ENCODE data around the gene CUL1.
A peak's percentile ranks its signal among the peaks of the same experiment; 100 is the strongest.
"Not testable (repeated sequence)": the region's sequence is repeated elsewhere in the genome, so short reads cannot be mapped to it uniquely, and the experiment has no call there.

CUL1 gene

GRCh38 chr7:148699024-148699781 is 500 bp downstream of the CUL1 start:
- peak; percentile 70 for DNase-seq (ENCODE audit: low spot score)
- in situ Hi-C loops (cut with MboI; ENCODE audit: low sequenced_read_pairs, unreplicated experiment) = no loop called here
- TF ChIP-seq, protein P1, sequence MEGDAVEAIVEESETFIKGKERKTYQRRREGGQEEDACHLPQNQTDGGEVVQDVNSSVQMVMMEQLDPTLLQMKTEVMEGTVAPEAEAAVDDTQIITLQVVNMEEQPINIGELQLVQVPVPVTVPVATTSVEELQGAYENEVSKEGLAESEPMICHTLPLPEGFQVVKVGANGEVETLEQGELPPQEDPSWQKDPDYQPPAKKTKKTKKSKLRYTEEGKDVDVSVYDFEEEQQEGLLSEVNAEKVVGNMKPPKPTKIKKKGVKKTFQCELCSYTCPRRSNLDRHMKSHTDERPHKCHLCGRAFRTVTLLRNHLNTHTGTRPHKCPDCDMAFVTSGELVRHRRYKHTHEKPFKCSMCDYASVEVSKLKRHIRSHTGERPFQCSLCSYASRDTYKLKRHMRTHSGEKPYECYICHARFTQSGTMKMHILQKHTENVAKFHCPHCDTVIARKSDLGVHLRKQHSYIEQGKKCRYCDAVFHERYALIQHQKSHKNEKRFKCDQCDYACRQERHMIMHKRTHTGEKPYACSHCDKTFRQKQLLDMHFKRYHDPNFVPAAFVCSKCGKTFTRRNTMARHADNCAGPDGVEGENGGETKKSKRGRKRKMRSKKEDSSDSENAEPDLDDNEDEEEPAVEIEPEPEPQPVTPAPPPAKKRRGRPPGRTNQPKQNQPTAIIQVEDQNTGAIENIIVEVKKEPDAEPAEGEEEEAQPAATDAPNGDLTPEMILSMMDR (IDR thresholded peaks at IDR 0.05; ENCODE audit: borderline replicate concordance, control extremely low read depth, extremely low read depth, insufficient read depth, missing control alignments) = no peak

- in situ Hi-C loops (cut with MboI; ENCODE audit: low sequenced_read_pairs, unreplicated experiment) = no loop called here
- DNase-seq (ENCODE audit: low spot score) = no peak
- TF ChIP-seq, protein P1 (IDR thresholded peaks at IDR 0.05; ENCODE audit: borderline replicate concordance, control extremely low read depth, extremely low read depth, insufficient read depth, missing control alignments) = no peak
Measured at GRCh38 chr7:148699782-148700629, 1.3 kb downstream of the CUL1 start.

- DNase-seq (ENCODE audit: low spot score) = no peak
- in situ Hi-C loops (cut with MboI; ENCODE audit: low sequenced_read_pairs, unreplicated experiment) = no loop called here
- TF ChIP-seq, protein P1 (IDR thresholded peaks at IDR 0.05; ENCODE audit: borderline replicate concordance, control extremely low read depth, extremely low read depth, insufficient read depth, missing control alignments) = no peak
Measured at GRCh38 chr7:148700661-148701064, 2.0 kb downstream of the CUL1 start.

DNA sequence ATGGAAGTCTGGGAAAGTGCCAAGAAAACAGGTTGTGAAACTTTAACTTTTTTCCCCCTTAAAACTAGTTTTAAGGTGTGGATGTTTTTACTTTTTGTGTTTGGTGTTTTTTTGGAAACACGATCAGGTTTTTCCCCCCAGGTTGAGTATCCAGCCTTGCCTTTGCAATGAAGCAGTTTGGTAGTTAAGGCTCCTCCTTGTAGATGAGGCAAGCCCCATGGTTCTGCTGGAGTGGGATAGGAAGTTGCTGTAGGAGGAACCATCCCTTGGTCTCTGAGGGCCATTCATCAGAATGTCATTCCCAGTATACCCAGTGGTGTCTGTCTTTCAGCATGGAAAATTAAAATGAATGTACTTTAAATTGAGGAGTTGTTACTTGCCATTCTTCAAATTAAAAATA is 2.7 kb downstream of the CUL1 start:
- in situ Hi-C loops (cut with MboI; ENCODE audit: low sequenced_read_pairs, unreplicated experiment) = no loop called here
- no peak for DNase-seq (ENCODE audit: low spot score)
- TF ChIP-seq, protein P1 (IDR thresholded peaks at IDR 0.05; ENCODE audit: borderline replicate concordance, control extremely low read depth, extremely low read depth, insufficient read depth, missing control alignments) = no peak

DNA sequence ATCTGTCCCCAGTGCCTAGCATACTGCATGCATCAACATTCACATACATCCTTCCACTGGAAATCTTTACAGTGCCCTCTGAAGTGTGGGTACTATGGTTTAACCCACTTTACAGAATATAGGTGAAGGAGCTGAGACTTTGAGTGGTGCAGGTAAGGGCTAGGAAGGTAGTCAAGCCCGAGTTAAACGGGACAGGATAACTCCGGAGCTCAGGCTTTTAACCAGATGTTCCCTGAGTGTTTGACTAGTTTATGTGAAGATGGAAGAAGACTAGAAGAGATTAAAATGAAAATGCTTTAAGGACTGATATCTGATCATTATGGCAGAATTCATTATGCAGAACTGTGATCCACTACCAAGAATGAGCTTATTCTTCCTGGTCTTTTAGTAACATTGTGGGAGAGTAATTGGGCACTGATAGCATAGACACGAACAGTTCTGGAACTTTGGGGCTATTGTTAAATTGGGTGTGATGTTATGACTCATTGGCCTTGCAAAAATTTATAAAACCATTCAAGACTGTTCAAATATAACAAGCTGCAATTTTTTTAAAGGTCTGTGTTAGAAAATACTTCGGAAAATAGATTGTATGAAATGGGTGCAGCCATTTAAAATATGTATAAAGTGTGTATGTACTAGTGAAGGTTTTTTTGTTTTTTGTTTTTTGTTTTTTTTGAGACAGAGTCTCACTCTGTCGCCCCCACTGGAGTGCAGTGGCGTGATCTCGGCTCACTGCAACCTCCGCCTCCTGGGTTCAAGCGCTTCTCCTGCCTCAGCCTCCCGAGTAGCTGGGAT is 4.4 kb downstream of the CUL1 start:
- DNase-seq (ENCODE audit: low spot score) = no peak
- TF ChIP-seq, protein P1 (IDR thresholded peaks at IDR 0.05; ENCODE audit: borderline replicate concordance, control extremely low read depth, extremely low read depth, insufficient read depth, missing control alignments) = no peak
- in situ Hi-C loops (cut with MboI; ENCODE audit: low sequenced_read_pairs, unreplicated experiment) = no loop called here

DNA sequence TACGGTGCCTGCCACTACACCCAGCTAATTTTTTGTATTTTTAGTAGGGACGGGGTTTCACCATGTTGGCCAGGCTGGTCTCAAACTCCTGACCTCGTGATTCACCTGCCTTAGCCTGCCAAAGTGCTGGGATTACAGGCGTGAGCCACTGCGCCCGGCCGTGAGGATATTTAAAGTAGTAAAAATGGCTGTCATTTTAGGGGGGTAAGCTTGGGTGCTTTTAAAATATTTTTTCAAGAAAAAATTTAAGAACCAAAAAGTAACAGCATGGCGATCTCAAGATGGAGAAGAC is 4.9 kb downstream of the CUL1 start:
- in situ Hi-C loops (cut with MboI; ENCODE audit: low sequenced_read_pairs, unreplicated experiment); DNase-seq (ENCODE audit: low spot score): not testable (repeated sequence)

Measured in GM13976 (cell line).